Measurements from ENCODE around the gene THOC5.
"Not testable (repeated sequence)": the region's sequence is repeated elsewhere in the genome, so short reads cannot be mapped to it uniquely, and the experiment has no call there.

The THOC5 gene

GRCh38 chr22:29511126-29511862 lies 42.3 kb downstream of the THOC5 start:
- in situ Hi-C loops (cut with MboI; ENCODE audit: low sequenced_read_pairs) = no loop called here

GRCh38 chr22:29510542-29510941 lies 43.0 kb downstream of the THOC5 start:
- in situ Hi-C loops (cut with MboI; ENCODE audit: low sequenced_read_pairs) = no loop called here

GRCh38 chr22:29509815-29510214 lies 43.7 kb downstream of the THOC5 start:
- in situ Hi-C loops (cut with MboI; ENCODE audit: low sequenced_read_pairs) = no loop called here

GRCh38 chr22:29509298-29509697 lies 44.3 kb downstream of the THOC5 start:
- in situ Hi-C loops (cut with MboI; ENCODE audit: low sequenced_read_pairs) = no loop called here

- in situ Hi-C loops (cut with MboI; ENCODE audit: low sequenced_read_pairs) = no loop called here
Observed at GRCh38 chr22:29503811-29504372, 49.7 kb downstream of the THOC5 start.

GRCh38 chr22:29499852-29500251 lies 53.7 kb downstream of the THOC5 start:
- in situ Hi-C loops (cut with MboI; ENCODE audit: low sequenced_read_pairs) = no loop called here

- in situ Hi-C loops (cut with MboI; ENCODE audit: low sequenced_read_pairs) = no loop called here
Observed at GRCh38 chr22:29493636-29494035, 59.9 kb downstream of the THOC5 start.

- in situ Hi-C loops (cut with MboI; ENCODE audit: low sequenced_read_pairs) = no loop called here
Observed at GRCh38 chr22:29491012-29491411, 62.5 kb downstream of the THOC5 start.

- in situ Hi-C loops (cut with MboI; ENCODE audit: low sequenced_read_pairs) = not testable (repeated sequence)
Observed at GRCh38 chr22:29489127-29489780, 64.3 kb downstream of the THOC5 start.

GRCh38 chr22:29487426-29487986 lies 66.1 kb downstream of the THOC5 start:
- in situ Hi-C loops (cut with MboI; ENCODE audit: low sequenced_read_pairs) = no loop called here

- in situ Hi-C loops (cut with MboI; ENCODE audit: low sequenced_read_pairs) = no loop called here
Observed at GRCh38 chr22:29485448-29485847, 68.1 kb downstream of the THOC5 start.

- in situ Hi-C loops (cut with MboI; ENCODE audit: low sequenced_read_pairs) = no loop called here
Observed at GRCh38 chr22:29484642-29485041, 68.9 kb downstream of the THOC5 start.

GRCh38 chr22:29483254-29483653 lies 70.3 kb downstream of the THOC5 start:
- in situ Hi-C loops (cut with MboI; ENCODE audit: low sequenced_read_pairs) = no loop called here

- in situ Hi-C loops (cut with MboI; ENCODE audit: low sequenced_read_pairs) = no loop called here
Observed at GRCh38 chr22:29482726-29483125, 70.8 kb downstream of the THOC5 start.

GRCh38 chr22:29482253-29482652 lies 71.3 kb downstream of the THOC5 start:
- in situ Hi-C loops (cut with MboI; ENCODE audit: low sequenced_read_pairs) = no loop called here

GRCh38 chr22:29481265-29482000 lies 72.1 kb downstream of the THOC5 start:
- in situ Hi-C loops (cut with MboI; ENCODE audit: low sequenced_read_pairs) = no loop called here

- in situ Hi-C loops (cut with MboI; ENCODE audit: low sequenced_read_pairs) = no loop called here
Observed at GRCh38 chr22:29480512-29481264, 72.9 kb downstream of the THOC5 start.

GRCh38 chr22:29480262-29480511 lies 73.4 kb downstream of the THOC5 start:
- in situ Hi-C loops (cut with MboI; ENCODE audit: low sequenced_read_pairs) = no loop called here

- in situ Hi-C loops (cut with MboI; ENCODE audit: low sequenced_read_pairs) = no loop called here
Observed at GRCh38 chr22:29479417-29480261, 73.9 kb downstream of the THOC5 start, which contains the start of gene NEFH. NEFH (plus strand) TSS chr22:29480218; CDS start chr22:29480263, 45 bp downstream.
